Astrocyte (in vitro differentiated cells and primary cell): ENCODE measurements around the gene ITGB1. TPM values are rescaled to one million over a fixed set of nuclear protein-coding genes. Genes with fewer than 3 reads are reported as not detected.

Experiments used
- DNase-seq: peaks from one replicate; pipeline ENCODE4 v3.0.0-alpha.2; 2010; ENCODE audit warnings: low read depth
- FAIRE-seq: peaks from 2 replicates; lab custom pipeline; 2011; peaks lifted over from hg19 to GRCh38; lab: Jason Lieb, UNC
- H2AFZ ChIP-seq: 2 replicates; pipeline ENCODE4 v1.6.0; 2012; ENCODE audit warnings: low read depth, low read length, inconsistent platforms
- H3K27ac ChIP-seq: 2 replicates; pipeline ENCODE4 v1.5.1; 2011; ENCODE audit warnings: low read depth, low read length, inconsistent platforms
- H3K27me3 ChIP-seq: 2 replicates; pipeline ENCODE4 v1.6.0; 2011; ENCODE audit warnings: low read length, inconsistent platforms; ENCODE audit not compliant: insufficient read depth
- H3K36me3 ChIP-seq: 2 replicates; pipeline ENCODE4 v1.5.1; 2011; ENCODE audit warnings: low read length, inconsistent platforms; ENCODE audit not compliant: insufficient read depth
- H3K4me1 ChIP-seq: 2 replicates; pipeline ENCODE4 v1.5.1; 2011; ENCODE audit warnings: low read length, inconsistent platforms; ENCODE audit not compliant: insufficient read depth
- H3K4me2 ChIP-seq: 2 replicates; pipeline ENCODE4 v1.6.0; 2012; ENCODE audit warnings: low read length, inconsistent platforms
- H3K4me3 ChIP-seq: 2 replicates; pipeline ENCODE4 v1.5.1; 2011; ENCODE audit warnings: low read depth, mild to moderate bottlenecking, low read length, inconsistent platforms; ENCODE audit not compliant: insufficient read depth
- H3K79me2 ChIP-seq: 2 replicates; pipeline ENCODE4 v1.6.0; 2012; ENCODE audit warnings: mild to moderate bottlenecking, low read length, inconsistent platforms; ENCODE audit not compliant: insufficient read depth
- H3K9ac ChIP-seq: 2 replicates; pipeline ENCODE4 v1.6.0; 2012; ENCODE audit warnings: mild to moderate bottlenecking, low read length, inconsistent platforms
- H3K9me3 ChIP-seq: 2 replicates; pipeline ENCODE4 v1.5.1; 2012; ENCODE audit warnings: low read depth, mild to moderate bottlenecking, low read length, inconsistent platforms; ENCODE audit not compliant: insufficient read depth
- H4K20me1 ChIP-seq: 2 replicates; pipeline ENCODE4 v1.6.0; 2012; ENCODE audit warnings: low read length, inconsistent platforms; ENCODE audit not compliant: insufficient read depth
- H3K27ac Mint-ChIP-seq: one replicate; pipeline ENCODE4 v1.8.0; 2021; ENCODE audit warnings: mild to moderate bottlenecking, mixed read lengths; ENCODE audit not compliant: unreplicated experiment
- H3K27me3 Mint-ChIP-seq: one replicate; pipeline ENCODE4 v1.8.0; 2021; ENCODE audit warnings: low read depth, mixed read lengths; ENCODE audit not compliant: unreplicated experiment
- H3K36me3 Mint-ChIP-seq: one replicate; pipeline ENCODE4 v1.8.0; 2021; ENCODE audit warnings: low read depth, mixed read lengths; ENCODE audit not compliant: unreplicated experiment
- H3K4me1 Mint-ChIP-seq: one replicate; pipeline ENCODE4 v1.8.0; 2021; ENCODE audit warnings: low read depth, mixed read lengths; ENCODE audit not compliant: unreplicated experiment
- H3K4me3 Mint-ChIP-seq: one replicate; pipeline ENCODE4 v1.8.0; 2021; ENCODE audit warnings: mild to moderate bottlenecking, moderate library complexity, mixed read lengths; ENCODE audit not compliant: unreplicated experiment
- H3K9me3 Mint-ChIP-seq: one replicate; pipeline ENCODE4 v1.8.0; 2021; ENCODE audit warnings: mild to moderate bottlenecking, mixed read lengths; ENCODE audit not compliant: unreplicated experiment
- EZH2 ChIP-seq: IDR thresholded peaks from 2 replicates; pipeline ENCODE4 v1.6.1; 2012; ENCODE audit warnings: mild to moderate bottlenecking, low read length, inconsistent platforms; ENCODE audit not compliant: insufficient read depth
- total RNA-seq: library from RNA; stranded (reverse); gene quantifications from 2 replicates; pipeline ENCODE4 v1.2.1, GENCODE V29; 2021
- TF ChIP-seq, protein P1 (sequence below): IDR thresholded peaks from 2 replicates; pipeline ENCODE4 v1.5.1; 2011; ENCODE audit warnings: low read depth, mild to moderate bottlenecking, inconsistent platforms, low read length, moderate library complexity; ENCODE audit not compliant: insufficient read depth

Gene ITGB1
- total RNA-seq, 1 donor from 2014 or later = 2,575 TPM

DNA sequence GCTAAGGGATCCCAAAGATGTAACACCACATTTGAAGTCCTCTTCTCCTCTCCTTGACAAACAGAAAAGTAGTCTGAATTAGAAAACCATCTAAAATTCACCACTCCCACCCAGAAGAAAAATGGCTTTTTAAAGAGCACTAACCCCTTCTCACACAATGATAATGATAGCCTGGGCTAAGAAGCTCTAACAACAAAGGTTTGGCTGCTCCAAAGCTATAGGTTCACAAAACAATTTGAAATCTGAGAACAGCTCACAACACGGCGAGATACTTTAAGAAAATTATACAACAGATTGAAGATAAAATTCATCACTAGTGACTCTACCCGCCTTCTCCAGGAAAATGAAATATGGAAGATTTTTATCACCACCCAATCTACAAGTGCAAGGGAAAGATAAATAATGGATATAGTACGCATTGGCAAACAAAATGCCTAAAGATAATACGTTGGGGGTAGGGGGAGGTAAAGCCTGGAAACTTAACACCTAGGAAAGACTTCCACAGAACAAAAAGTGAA is 7.4 kb downstream of the ITGB1 start:
- Mint-ChIP-seq H3K27me3 (no peaks in the 10 kb centered on the region), H3K4me1 (peaks cover 56% of the 10 kb centered on the region), H3K9me3 (no peaks in the 10 kb centered on the region), H3K4me3 (peak overlapping the region; percentile 92), H3K36me3 (peaks cover 14% of the 10 kb centered on the region), H3K27ac (peak overlapping the region; percentile 85)
- no peaks in the 10 kb centered on the region for H3K27me3 ChIP-seq
- peaks cover 57% of the 10 kb centered on the region for H3K4me1 ChIP-seq
- H3K79me2 ChIP-seq = peaks cover 100% of the 10 kb centered on the region
- FAIRE-seq = peak; percentile 20
- peak overlapping the region; percentile 49 for H3K27ac ChIP-seq
- H3K9me3 ChIP-seq = no peaks in the 10 kb centered on the region
- H3K4me3 ChIP-seq = peak overlapping the region; percentile 94
- H3K9ac ChIP-seq = peak overlapping the region; percentile 20
- TF ChIP-seq EZH2 = no peak
- TF ChIP-seq, protein P1, sequence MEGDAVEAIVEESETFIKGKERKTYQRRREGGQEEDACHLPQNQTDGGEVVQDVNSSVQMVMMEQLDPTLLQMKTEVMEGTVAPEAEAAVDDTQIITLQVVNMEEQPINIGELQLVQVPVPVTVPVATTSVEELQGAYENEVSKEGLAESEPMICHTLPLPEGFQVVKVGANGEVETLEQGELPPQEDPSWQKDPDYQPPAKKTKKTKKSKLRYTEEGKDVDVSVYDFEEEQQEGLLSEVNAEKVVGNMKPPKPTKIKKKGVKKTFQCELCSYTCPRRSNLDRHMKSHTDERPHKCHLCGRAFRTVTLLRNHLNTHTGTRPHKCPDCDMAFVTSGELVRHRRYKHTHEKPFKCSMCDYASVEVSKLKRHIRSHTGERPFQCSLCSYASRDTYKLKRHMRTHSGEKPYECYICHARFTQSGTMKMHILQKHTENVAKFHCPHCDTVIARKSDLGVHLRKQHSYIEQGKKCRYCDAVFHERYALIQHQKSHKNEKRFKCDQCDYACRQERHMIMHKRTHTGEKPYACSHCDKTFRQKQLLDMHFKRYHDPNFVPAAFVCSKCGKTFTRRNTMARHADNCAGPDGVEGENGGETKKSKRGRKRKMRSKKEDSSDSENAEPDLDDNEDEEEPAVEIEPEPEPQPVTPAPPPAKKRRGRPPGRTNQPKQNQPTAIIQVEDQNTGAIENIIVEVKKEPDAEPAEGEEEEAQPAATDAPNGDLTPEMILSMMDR = no peak
- DNase-seq = no peak
- H3K36me3 ChIP-seq = peaks cover 21% of the 10 kb centered on the region
- peaks cover 95% of the 10 kb centered on the region for H4K20me1 ChIP-seq
- H2AFZ ChIP-seq = no peak overlapping the region
- H3K4me2 ChIP-seq = peak overlapping the region; percentile 97

DNA sequence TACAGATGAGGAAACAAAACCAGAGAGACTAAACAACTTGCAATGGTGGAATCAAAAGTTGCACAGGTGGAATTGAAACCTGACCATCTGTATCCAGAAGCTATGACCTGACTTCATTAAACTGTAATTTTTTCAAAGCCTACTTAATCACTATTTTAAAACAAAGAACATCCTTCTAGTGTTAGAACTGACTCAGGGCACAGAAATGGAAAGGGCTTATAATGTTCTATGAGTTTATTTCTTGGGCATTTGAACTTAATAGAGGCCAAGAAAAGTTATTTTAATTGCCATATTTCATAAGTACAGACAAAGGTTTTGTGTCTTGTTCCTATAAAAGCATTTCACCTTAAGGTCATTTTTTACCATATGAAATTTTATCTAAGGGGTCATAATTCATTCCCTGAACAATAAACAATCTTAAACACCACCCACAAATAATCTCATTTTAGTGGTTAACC is 8.8 kb downstream of the ITGB1 start:
- no peaks in the 10 kb centered on the region for H3K27me3 ChIP-seq
- no peaks in the 10 kb centered on the region for H3K27me3 Mint-ChIP-seq
- H3K9ac ChIP-seq = no peak overlapping the region
- H4K20me1 ChIP-seq = peaks cover 94% of the 10 kb centered on the region
- no peak overlapping the region for H3K4me3 ChIP-seq
- peaks cover 100% of the 10 kb centered on the region for H3K79me2 ChIP-seq
- no peaks in the 10 kb centered on the region for H3K9me3 ChIP-seq
- H3K9me3 Mint-ChIP-seq = no peaks in the 10 kb centered on the region
- TF ChIP-seq EZH2 = no peak
- TF ChIP-seq, protein P1 = no peak
- no peak overlapping the region for H3K27ac ChIP-seq
- peak overlapping the region; percentile 63 for H3K4me3 Mint-ChIP-seq
- peak; percentile 39 for FAIRE-seq
- H3K4me1 Mint-ChIP-seq = peaks cover 68% of the 10 kb centered on the region
- H3K4me2 ChIP-seq = peak overlapping the region; percentile 38
- H3K27ac Mint-ChIP-seq = peak overlapping the region; percentile 76
- peak; percentile 39 for DNase-seq
- H3K36me3 Mint-ChIP-seq = peaks cover 10% of the 10 kb centered on the region
- no peak overlapping the region for H2AFZ ChIP-seq
- H3K36me3 ChIP-seq = peaks cover 17% of the 10 kb centered on the region
- H3K4me1 ChIP-seq = peaks cover 57% of the 10 kb centered on the region

DNA sequence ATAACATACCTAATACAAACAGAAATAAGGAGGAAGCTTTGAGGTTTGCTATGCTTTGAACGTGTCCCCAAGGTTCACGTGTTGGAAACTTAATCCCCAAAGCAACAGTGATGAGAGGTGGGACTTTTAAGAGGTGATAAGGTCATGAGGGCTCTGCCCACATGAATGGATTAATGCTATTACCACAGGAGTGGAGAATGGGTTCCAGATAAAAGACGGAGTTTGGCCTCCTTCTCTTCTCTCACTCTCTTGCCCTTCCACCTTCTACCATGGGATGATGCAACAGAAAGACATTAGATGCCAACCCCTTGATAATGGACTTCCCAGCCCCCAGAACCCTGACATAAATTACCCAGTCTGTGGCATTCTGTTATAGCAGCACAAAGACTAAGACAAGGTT is 9.6 kb downstream of the ITGB1 start:
- no peak overlapping the region for H3K4me3 ChIP-seq
- Mint-ChIP-seq H3K27me3 (no peaks in the 10 kb centered on the region), H3K4me1 (peaks cover 70% of the 10 kb centered on the region), H3K36me3 (peaks cover 7% of the 10 kb centered on the region), H3K9me3 (no peaks in the 10 kb centered on the region), H3K27ac (peak overlapping the region; percentile 87), H3K4me3 (peak overlapping the region; percentile 50)
- peaks cover 100% of the 10 kb centered on the region for H3K79me2 ChIP-seq
- peaks cover 57% of the 10 kb centered on the region for H3K4me1 ChIP-seq
- no peaks in the 10 kb centered on the region for H3K27me3 ChIP-seq
- H3K36me3 ChIP-seq = peaks cover 17% of the 10 kb centered on the region
- no peaks in the 10 kb centered on the region for H3K9me3 ChIP-seq
- no peak overlapping the region for H3K27ac ChIP-seq
- no peak for TF ChIP-seq EZH2
- TF ChIP-seq, protein P1 = no peak
- H4K20me1 ChIP-seq = peaks cover 94% of the 10 kb centered on the region
- H3K9ac ChIP-seq = no peak overlapping the region
- FAIRE-seq = no peak
- no peak overlapping the region for H2AFZ ChIP-seq
- DNase-seq = no peak
- peak overlapping the region; percentile 63 for H3K4me2 ChIP-seq
